ENCODE measurements around the gene ZNF580. TPM values are rescaled to one million over a fixed set of nuclear protein-coding genes. Genes with fewer than 3 reads are reported as not detected.
A peak's percentile ranks its signal among the peaks of the same experiment; 100 is the strongest.

The ZNF580 gene
- total RNA-seq, 1 donor from 2014 or later: 37.4 TPM

DNA sequence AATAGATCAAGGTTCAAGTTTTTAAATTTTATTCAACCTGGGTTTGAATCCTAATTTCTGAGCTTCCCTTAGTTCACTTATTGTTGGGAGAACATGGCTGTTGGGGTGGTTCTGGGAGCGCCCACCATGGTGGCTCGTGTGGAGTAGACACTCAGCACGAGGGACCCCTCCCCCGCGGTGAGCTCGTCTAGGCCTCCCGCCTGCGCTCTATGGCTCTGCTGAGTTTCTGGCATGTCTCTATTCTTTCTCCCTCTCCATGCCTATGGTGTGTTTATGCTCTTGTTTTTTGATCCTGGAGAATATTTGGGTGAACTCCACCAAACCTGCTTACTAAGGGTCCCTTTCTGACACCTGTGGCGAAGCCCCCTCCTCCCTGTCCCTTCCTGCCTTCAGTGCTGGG, 32.7 kb downstream of the ZNF580 start:
- H3K36me3 Mint-ChIP-seq: peaks cover 4% of the 10 kb centered on the region
- DNase-seq (ENCODE audit: extremely low spot score, unreplicated experiment): no peak
- H3K27ac Mint-ChIP-seq: peak overlapping the region; percentile 57
- TF ChIP-seq, protein P1, sequence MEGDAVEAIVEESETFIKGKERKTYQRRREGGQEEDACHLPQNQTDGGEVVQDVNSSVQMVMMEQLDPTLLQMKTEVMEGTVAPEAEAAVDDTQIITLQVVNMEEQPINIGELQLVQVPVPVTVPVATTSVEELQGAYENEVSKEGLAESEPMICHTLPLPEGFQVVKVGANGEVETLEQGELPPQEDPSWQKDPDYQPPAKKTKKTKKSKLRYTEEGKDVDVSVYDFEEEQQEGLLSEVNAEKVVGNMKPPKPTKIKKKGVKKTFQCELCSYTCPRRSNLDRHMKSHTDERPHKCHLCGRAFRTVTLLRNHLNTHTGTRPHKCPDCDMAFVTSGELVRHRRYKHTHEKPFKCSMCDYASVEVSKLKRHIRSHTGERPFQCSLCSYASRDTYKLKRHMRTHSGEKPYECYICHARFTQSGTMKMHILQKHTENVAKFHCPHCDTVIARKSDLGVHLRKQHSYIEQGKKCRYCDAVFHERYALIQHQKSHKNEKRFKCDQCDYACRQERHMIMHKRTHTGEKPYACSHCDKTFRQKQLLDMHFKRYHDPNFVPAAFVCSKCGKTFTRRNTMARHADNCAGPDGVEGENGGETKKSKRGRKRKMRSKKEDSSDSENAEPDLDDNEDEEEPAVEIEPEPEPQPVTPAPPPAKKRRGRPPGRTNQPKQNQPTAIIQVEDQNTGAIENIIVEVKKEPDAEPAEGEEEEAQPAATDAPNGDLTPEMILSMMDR (conservative IDR thresholded peaks at IDR 0.05): no peak
- no peaks in the 10 kb centered on the region for H3K9me3 Mint-ChIP-seq
- H3K27me3 Mint-ChIP-seq: no peaks in the 10 kb centered on the region
- H3K4me3 Mint-ChIP-seq: peak overlapping the region; percentile 69
- H3K4me1 Mint-ChIP-seq (ENCODE audit: unreplicated experiment): peaks cover 22% of the 10 kb centered on the region

DNA sequence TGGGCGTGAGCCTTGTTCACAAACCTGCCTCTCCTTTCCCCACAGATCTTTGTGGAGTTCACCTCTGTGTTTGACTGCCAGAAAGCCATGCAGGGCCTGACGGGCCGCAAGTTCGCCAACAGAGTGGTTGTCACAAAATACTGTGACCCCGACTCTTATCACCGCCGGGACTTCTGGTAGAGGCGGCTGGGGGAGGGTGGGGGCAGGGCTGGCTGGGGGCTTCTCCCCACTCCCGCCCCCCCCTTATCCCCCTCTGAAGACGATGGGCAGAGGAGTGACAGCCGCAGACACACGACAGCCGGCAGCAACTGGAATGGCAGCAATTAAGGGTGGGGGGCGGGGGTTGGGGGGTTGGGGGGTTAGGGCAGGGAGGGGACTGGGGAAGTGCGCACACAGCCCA, 33.1 kb downstream of the ZNF580 start:
- Mint-ChIP-seq H3K36me3 (peaks cover 4% of the 10 kb centered on the region), H3K27me3 (no peaks in the 10 kb centered on the region), H3K4me1 (ENCODE audit: unreplicated experiment) (peaks cover 22% of the 10 kb centered on the region), H3K27ac (peak overlapping the region; percentile 57), H3K9me3 (no peaks in the 10 kb centered on the region), H3K4me3 (peak overlapping the region; percentile 69)
- no peak for DNase-seq (ENCODE audit: extremely low spot score, unreplicated experiment)
- TF ChIP-seq, protein P1 (conservative IDR thresholded peaks at IDR 0.05): no peak

DNA sequence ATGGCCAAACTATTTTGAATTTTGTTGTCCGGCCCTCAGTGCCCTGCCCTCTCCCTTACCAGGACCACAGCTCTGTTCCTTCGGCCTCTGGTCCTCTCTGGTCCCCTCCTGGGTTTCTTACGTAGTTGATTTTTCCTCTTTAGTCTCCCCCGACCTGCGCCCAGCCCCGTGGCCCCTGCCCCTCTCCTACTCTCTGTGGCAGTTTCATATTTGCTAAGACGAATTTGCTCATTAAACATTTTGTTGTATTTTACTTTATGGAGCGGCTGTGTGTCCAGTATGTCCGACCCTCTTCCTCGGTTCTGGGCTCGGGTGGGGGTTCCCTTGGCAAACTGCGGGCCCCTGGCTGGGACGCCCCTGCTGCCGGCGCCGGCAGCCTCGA, 33.6 kb downstream of the ZNF580 start:
- H3K9me3 Mint-ChIP-seq: no peaks in the 10 kb centered on the region
- no peak for DNase-seq (ENCODE audit: extremely low spot score, unreplicated experiment)
- no peaks in the 10 kb centered on the region for H3K27me3 Mint-ChIP-seq
- H3K4me1 Mint-ChIP-seq (ENCODE audit: unreplicated experiment): peaks cover 22% of the 10 kb centered on the region
- peaks cover 4% of the 10 kb centered on the region for H3K36me3 Mint-ChIP-seq
- H3K27ac Mint-ChIP-seq: peak overlapping the region; percentile 82
- TF ChIP-seq, protein P1 (conservative IDR thresholded peaks at IDR 0.05): no peak
- peak overlapping the region; percentile 80 for H3K4me3 Mint-ChIP-seq

DNA sequence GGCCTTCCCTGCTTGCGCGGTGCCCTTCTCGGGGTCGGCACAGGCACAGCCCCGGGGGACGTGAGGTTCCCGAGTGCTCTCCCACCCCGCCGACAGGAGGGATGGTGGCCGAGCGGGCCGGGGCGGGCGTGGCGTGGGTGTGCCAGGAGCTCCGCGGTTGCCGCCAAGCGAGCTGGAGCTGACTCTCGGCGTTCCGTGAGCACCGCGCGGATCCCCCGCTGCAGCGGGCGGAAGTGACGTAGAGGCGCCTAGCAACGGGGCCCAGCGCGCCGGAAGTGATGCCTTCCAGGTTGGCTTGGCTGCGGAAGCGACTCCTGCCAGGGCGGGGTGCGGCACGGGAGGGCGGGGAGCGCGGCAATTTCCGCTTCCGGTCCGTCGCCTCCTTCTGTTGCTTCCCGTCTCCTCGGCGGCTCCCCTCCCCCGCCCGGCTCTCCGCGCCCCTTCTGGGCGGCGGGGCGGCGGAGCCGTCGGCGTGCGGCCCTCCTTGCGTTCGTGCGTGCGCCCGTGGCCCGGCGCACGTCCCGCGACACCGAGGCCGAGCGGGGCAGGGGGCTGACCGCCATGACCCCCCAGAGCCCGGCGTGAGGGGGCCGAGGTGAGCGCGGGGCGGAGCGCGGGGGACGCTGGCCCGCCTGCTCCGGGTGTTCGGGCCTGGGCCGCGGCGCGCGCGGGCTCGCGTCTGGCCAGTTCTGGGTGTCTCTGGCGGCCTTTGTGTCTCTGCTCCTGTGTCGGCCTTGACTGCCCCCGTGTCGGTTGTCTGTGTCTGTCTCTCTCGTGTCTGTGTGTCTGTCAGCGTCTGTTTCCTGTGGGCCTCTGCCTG, 34.2 kb downstream of the ZNF580 start, which contains the start of gene EPN1:
Gene EPN1 (plus strand): TSS at position 386 of the 820 bp plus-strand sequence. CDS start 3,402 bp downstream, outside the sequence.
- Mint-ChIP-seq H3K27ac (peak within 1 kb of the TSS; percentile 93), H3K36me3 (peaks cover 7% of the 10 kb centered on the region), H3K27me3 (no peaks in the 10 kb centered on the region), H3K4me1 (ENCODE audit: unreplicated experiment) (peaks cover 22% of the 10 kb centered on the region), H3K9me3 (no peaks in the 10 kb centered on the region), H3K4me3 (peak within 1 kb of the TSS; percentile 97)
- TF ChIP-seq, protein P1 (conservative IDR thresholded peaks at IDR 0.05): no peak
- peak; percentile 99 for DNase-seq (ENCODE audit: extremely low spot score, unreplicated experiment)

DNA sequence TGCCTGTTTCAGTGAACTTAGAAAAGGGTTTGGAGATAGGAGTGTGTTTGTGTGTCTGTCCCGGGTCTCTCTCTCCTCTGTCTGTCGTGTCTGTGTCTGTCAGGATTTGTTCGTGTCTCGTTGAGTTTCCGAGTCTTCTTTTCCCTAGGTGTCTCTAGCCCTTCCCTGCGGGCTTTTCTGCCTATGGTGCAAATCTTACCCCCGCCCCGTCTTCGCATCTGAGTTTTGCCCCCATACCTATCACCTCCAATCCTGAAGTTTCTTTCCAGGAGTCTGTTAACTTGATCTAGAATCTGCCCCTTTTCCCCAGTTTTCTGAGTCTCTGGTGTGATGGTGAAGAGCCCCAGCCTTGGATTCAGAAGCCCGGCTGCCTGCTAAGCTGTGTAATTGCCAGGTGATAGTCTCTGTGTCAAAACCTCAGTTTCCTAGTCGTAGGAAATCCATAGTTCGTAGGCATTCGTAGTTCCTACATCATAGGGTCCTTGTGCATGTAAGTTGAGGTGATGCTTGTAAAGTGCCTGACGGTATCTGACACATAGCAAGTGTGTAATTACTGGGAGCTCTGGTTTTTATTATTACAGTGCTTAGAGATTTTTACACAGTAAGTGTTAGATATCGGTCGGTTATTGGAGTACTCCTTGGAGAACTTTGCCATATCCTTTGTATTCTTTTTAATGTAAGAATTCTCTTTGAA, 35.0 kb downstream of the ZNF580 start:
- Mint-ChIP-seq H3K9me3 (no peaks in the 10 kb centered on the region), H3K27me3 (no peaks in the 10 kb centered on the region), H3K4me3 (peak overlapping the region; percentile 97), H3K27ac (peak overlapping the region; percentile 93), H3K36me3 (peaks cover 7% of the 10 kb centered on the region), H3K4me1 (ENCODE audit: unreplicated experiment) (peaks cover 22% of the 10 kb centered on the region)
- no peak for DNase-seq (ENCODE audit: extremely low spot score, unreplicated experiment)
- TF ChIP-seq, protein P1 (conservative IDR thresholded peaks at IDR 0.05): no peak

All from type B pancreatic cell (in vitro differentiated cells).